Measurements from ENCODE around the gene OTP. TPM values are rescaled to one million over a fixed set of nuclear protein-coding genes. Genes with fewer than 3 reads are reported as not detected.

OTP gene
- total RNA-seq, 2 donors from 2014 or later, result not detected

GRCh38 chr5:77638763-77639671, 504 bp upstream of the OTP start:
- TF ChIP-seq CTCF (IDR thresholded peaks at IDR 0.05), result no peak
- Histone ChIP-seq H3K27me3 (replicated peaks; ENCODE audit: insufficient read depth) (peaks cover 66% of the 10 kb centered on the region), H3K27ac (no peak overlapping the region), H3K4me1 (ENCODE audit: control insufficient read depth in 1 of 2, low read depth in 2 of 2) (peaks cover 9 to 29% of the 10 kb centered on the region in 2 donors), H3K9me3 (no peaks in the 10 kb centered on the region), H3K4me3 (peak overlapping the region; percentile 31), H3K36me3 (no peaks in the 10 kb centered on the region)
- DNase-seq (ENCODE audit: low spot score) (no peak), ATAC-seq (ENCODE audit: insufficient number of reproducible peaks, low FRiP score, low read depth) (no peak)

- Histone ChIP-seq H3K27me3 (replicated peaks; ENCODE audit: insufficient read depth) (peaks cover 59% of the 10 kb centered on the region), H3K4me1 (ENCODE audit: control insufficient read depth in 1 of 2, low read depth in 2 of 2) (peaks cover 9 to 29% of the 10 kb centered on the region in 2 donors), H3K36me3 (no peaks in the 10 kb centered on the region), H3K4me3 (peak overlapping the region; percentile 11), H3K27ac (no peak overlapping the region), H3K9me3 (no peaks in the 10 kb centered on the region)
- ATAC-seq (ENCODE audit: insufficient number of reproducible peaks, low FRiP score, low read depth) (no peak), DNase-seq (ENCODE audit: low spot score) (no peak)
- no peak for TF ChIP-seq CTCF (IDR thresholded peaks at IDR 0.05)
These were observed 1.1 kb downstream of the OTP start for GRCh38 chr5:77637170-77637997.

GRCh38 chr5:77636641-77637169, 1.8 kb downstream of the OTP start:
- Histone ChIP-seq H3K4me3 (no peak overlapping the region), H3K9me3 (no peaks in the 10 kb centered on the region), H3K27ac (no peak overlapping the region), H3K4me1 (ENCODE audit: control insufficient read depth in 1 of 2, low read depth in 2 of 2) (peaks cover 9 to 29% of the 10 kb centered on the region in 2 donors), H3K27me3 (replicated peaks; ENCODE audit: insufficient read depth) (peaks cover 59% of the 10 kb centered on the region), H3K36me3 (no peaks in the 10 kb centered on the region)
- DNase-seq (ENCODE audit: low spot score) (no peak), ATAC-seq (ENCODE audit: insufficient number of reproducible peaks, low FRiP score, low read depth) (no peak)
- TF ChIP-seq CTCF (IDR thresholded peaks at IDR 0.05), result no peak

GRCh38 chr5:77635917-77636640, 2.4 kb downstream of the OTP start:
- H3K36me3 ChIP-seq, result no peaks in the 10 kb centered on the region
- H3K27me3 ChIP-seq (replicated peaks; ENCODE audit: insufficient read depth), result peaks cover 57% of the 10 kb centered on the region
- H3K4me1 ChIP-seq (ENCODE audit: control insufficient read depth in 1 of 2, low read depth in 2 of 2), result peaks cover 9 to 32% of the 10 kb centered on the region in 2 donors
- H3K27ac ChIP-seq, result peak overlapping the region in 1 of 2 donors; percentile 9
- DNase-seq (ENCODE audit: low spot score) (no peak), ATAC-seq (ENCODE audit: insufficient number of reproducible peaks, low FRiP score, low read depth) (no peak)
- no peak overlapping the region for H3K4me3 ChIP-seq
- no peak for TF ChIP-seq CTCF (IDR thresholded peaks at IDR 0.05)
- H3K9me3 ChIP-seq, result no peaks in the 10 kb centered on the region
